GM12865 (cell line): ENCODE results near the gene ATG4B.

Source experiments
- DNase-seq: peaks from one replicate; pipeline ENCODE4 v3.0.0; 2010; ENCODE audit warnings: low read depth
- H3K4me3 ChIP-seq: 2 replicates; pipeline ENCODE4 v1.5.1; 2011; ENCODE audit warnings: mild to moderate bottlenecking, low read depth, low read length, control low read depth
- TF ChIP-seq, protein P1 (sequence below): IDR thresholded peaks from 2 replicates; pipeline ENCODE4 v1.5.1; 2011; ENCODE audit warnings: low read length, control low read depth, low read depth, inconsistent platforms; ENCODE audit not compliant: insufficient read depth; ENCODE audit errors: missing control alignments

ATG4B gene

DNA sequence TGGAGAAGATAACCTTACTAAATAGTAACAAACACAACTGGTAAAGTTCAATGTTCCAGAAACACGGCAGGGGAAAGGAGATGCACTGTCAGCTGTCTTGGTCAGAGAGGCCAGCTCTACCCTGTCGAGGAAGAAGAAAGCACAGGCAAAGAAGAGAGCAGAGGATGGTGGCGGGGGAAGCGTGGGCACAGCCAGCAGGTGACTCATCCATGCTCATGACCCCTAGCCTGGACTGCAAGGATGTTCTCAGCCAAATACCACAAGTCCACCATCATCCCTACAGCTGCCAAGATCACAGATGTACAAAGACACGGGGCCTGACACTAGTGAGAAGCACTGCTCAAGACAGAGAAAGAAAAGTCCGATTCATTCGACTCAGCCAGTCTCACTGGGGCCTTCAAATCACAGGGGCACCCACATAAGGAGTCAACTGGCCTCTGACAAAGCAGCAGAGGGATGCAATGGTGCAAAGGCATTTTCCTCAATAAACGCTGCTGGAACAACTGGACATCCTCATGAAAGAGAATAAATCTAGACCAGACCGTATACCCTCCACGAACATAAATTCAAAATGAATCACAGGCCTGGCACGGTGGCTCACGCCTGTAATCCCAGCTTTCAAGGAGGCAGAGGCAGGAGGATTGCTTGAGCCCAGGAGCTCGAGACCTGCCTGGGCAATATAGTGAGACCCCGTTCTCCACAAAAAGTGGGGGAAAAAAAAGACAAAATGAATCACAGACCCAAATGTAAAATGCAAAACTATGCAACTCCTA is 43.5 kb downstream of the ATG4B start:
- no peak for DNase-seq
- H3K4me3 ChIP-seq, result no peak overlapping the region
- TF ChIP-seq, protein P1, sequence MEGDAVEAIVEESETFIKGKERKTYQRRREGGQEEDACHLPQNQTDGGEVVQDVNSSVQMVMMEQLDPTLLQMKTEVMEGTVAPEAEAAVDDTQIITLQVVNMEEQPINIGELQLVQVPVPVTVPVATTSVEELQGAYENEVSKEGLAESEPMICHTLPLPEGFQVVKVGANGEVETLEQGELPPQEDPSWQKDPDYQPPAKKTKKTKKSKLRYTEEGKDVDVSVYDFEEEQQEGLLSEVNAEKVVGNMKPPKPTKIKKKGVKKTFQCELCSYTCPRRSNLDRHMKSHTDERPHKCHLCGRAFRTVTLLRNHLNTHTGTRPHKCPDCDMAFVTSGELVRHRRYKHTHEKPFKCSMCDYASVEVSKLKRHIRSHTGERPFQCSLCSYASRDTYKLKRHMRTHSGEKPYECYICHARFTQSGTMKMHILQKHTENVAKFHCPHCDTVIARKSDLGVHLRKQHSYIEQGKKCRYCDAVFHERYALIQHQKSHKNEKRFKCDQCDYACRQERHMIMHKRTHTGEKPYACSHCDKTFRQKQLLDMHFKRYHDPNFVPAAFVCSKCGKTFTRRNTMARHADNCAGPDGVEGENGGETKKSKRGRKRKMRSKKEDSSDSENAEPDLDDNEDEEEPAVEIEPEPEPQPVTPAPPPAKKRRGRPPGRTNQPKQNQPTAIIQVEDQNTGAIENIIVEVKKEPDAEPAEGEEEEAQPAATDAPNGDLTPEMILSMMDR, result no peak

DNA sequence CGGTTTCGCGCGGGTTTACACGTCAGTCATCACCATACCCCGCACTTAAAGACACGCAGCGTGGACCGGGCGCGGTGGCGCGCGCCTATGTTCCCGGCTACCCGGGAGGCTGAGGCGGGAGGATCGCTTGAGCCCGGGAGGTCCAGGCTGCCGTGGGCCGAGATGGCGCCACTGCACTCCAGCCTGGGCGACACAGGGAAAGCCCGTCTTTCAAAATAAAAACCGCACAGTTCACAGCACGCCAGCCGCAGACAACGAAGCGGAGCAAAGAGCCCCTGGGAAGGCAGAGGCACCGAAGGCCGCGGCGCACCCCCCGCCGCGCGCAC is 48.8 kb downstream of the ATG4B start:
- TF ChIP-seq, protein P1, result no peak
- DNase-seq, result no peak
- H3K4me3 ChIP-seq, result peak overlapping the region; percentile 96

DNA sequence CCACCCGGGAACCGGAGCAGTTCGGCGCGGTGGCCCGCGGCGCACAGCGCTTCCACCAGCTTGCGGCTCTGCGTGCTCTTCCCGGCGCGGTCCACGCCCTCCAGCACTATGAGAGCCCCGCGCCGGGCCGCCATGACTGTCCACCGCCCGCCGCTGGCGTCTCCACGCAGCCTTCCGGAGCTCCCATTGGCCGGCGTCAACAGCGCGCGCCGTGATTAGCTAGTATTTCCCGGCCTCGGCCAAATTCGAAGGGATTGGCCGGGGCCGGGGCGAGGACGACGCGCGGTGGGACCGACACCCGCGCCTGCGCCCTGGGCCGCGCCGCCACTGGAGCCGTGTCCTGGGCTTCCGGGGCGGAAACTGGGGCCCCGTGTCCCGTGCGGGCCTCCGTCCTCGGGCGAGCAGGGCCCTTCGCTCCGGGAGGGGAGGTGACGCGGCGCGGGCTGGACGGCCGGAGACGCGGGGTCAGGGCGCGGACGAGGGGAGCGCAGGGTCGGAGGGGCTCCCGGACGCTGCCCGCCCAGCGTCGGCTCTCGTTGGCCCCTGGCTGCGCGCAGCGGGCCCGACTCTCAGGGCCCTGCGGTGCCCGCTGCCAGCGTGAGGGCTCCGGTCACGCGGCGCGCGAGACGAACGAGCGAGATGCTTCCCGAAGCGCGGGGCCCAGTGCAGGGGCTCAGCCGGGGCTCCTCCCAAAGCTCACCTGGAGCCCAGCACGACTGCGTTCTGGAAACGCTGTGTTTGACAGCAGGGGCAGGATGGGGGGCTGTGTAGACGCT is 49.3 kb downstream of the ATG4B start, which contains the start of gene DTYMK:
Gene DTYMK, minus strand, starts transcription at position 166 of the 776 bp plus-strand sequence. Its CDS starts 32 bp downstream, at position 134.
- DNase-seq, result peak; percentile 98
- TF ChIP-seq, protein P1, result no peak
- H3K4me3 ChIP-seq, result peak within 1 kb of the TSS; percentile 96

DNA sequence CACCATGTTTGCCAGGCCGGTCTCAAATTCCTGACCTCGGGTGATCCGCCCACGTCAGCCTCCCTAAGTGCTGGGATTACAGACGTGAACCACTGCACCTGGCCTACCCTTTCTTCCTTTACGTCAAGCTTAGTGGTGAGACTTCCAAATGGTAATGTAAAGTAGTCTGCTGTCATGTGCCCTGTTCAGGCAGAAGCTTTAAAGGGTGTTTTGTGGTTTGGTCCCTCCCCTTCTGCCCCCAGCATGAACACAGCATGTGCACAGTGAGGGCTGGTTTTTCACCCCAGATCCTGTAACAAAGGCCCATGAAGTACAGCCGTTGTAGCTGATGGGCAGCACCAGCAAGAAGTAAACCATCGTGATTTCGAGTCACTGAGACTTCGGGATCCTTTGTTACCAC is 51.8 kb downstream of the ATG4B start:
- DNase-seq, result no peak
- H3K4me3 ChIP-seq, result no peak overlapping the region
- TF ChIP-seq, protein P1, result no peak

DNA sequence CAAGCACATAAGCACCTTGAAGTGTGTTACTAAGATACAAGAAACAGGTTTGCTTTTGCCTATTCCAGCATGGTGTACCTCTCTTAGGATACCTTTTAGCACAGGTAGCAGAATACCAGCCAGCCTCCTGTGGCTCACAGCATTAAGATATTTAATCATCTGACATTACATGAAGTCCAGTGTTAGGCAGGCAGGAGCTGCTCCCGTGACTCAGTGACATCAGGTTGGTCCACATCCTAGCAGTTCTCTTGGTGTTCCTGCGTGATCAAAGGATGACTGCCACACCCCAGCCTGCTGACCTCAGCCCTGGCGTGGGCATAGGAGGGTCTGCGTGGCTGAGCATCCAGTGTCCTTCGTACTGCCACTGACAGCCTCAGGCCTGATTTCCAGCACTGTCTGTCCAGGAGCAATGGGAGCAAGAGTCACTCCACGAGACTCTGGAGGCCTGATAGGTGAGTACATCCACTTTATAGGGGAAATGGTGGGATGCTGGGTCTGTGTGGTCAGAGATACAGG is 52.8 kb downstream of the ATG4B start:
- no peak overlapping the region for H3K4me3 ChIP-seq
- TF ChIP-seq, protein P1, result no peak
- no peak for DNase-seq

DNA sequence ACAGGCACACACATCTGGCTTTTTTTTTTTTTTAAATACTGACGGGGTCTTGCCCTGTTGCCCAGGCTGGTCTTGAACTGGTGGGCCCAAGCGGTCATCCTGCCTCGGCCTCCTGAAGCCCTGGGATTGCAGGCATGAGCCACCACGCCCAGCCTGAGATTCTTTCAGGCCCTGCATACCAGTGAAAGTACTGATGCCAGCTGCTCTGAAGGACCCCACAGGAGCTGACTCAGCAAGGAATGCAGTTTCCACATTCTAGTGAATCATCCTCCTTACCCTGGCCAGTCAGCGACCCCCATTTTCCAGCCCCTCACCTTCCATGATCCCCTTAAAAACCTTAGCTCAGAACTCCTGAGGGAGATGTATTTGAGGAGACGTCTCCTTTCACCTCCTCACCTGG is 55.0 kb downstream of the ATG4B start:
- no peak for DNase-seq
- no peak overlapping the region for H3K4me3 ChIP-seq
- TF ChIP-seq, protein P1, result no peak
